ENCODE data around the gene KASH5.

The KASH5 gene

GRCh38 chr19:49421039-49421877 lies 33.2 kb downstream of the KASH5 start:
- peak; percentile 41 to 47 for DNase-seq (ENCODE audit: low read depth in 2 of 2)

- DNase-seq (ENCODE audit: low read depth in 2 of 2) = no peak
These were observed 33.8 kb downstream of the KASH5 start for GRCh38 chr19:49421878-49422202.

GRCh38 chr19:49422407-49423070 lies 34.5 kb downstream of the KASH5 start:
- peak; percentile 41 to 53 for DNase-seq (ENCODE audit: low read depth in 2 of 2)

- no peak for DNase-seq (ENCODE audit: low read depth in 2 of 2)
These were observed 35.3 kb downstream of the KASH5 start, which contains the start of gene PTH2 for GRCh38 chr19:49423071-49423984. Gene PTH2, minus strand, starts transcription at chr19:49423441. Its CDS starts 102 bp downstream, at chr19:49423339.

- no peak for DNase-seq (ENCODE audit: low read depth in 2 of 2)
These were observed 35.9 kb downstream of the KASH5 start for GRCh38 chr19:49423985-49424303.

- DNase-seq (ENCODE audit: low read depth in 2 of 2) = no peak
These were observed 37.1 kb downstream of the KASH5 start, which contains the start of gene GFY for GRCh38 chr19:49425178-49425577. Gene GFY, plus strand, starts transcription at chr19:49425388. Its CDS starts 1,043 bp downstream, at chr19:49426431.

GRCh38 chr19:49425922-49426592 lies 38.0 kb downstream of the KASH5 start:
- peak in 1 of 2 donors; percentile 42 for DNase-seq (ENCODE audit: low read depth in 2 of 2)

GRCh38 chr19:49427339-49427738 lies 39.3 kb downstream of the KASH5 start:
- no peak for DNase-seq (ENCODE audit: low read depth in 2 of 2)

- DNase-seq (ENCODE audit: low read depth in 2 of 2) = no peak
These were observed 40.0 kb downstream of the KASH5 start for GRCh38 chr19:49427855-49428546.

- DNase-seq (ENCODE audit: low read depth in 2 of 2) = no peak
These were observed 40.8 kb downstream of the KASH5 start for GRCh38 chr19:49428547-49429451.

GRCh38 chr19:49430172-49430677 lies 42.2 kb downstream of the KASH5 start:
- no peak for DNase-seq (ENCODE audit: low read depth in 2 of 2)

- DNase-seq (ENCODE audit: low read depth in 2 of 2) = no peak
These were observed 42.8 kb downstream of the KASH5 start for GRCh38 chr19:49430678-49431329.

GRCh38 chr19:49431330-49431749 lies 43.3 kb downstream of the KASH5 start:
- no peak for DNase-seq (ENCODE audit: low read depth in 2 of 2)

GRCh38 chr19:49432141-49433073 lies 44.4 kb downstream of the KASH5 start:
- DNase-seq (ENCODE audit: low read depth in 2 of 2) = no peak

GRCh38 chr19:49433240-49433901 lies 45.3 kb downstream of the KASH5 start:
- no peak for DNase-seq (ENCODE audit: low read depth in 2 of 2)

GRCh38 chr19:49434907-49435583 lies 47.0 kb downstream of the KASH5 start:
- DNase-seq (ENCODE audit: low read depth in 2 of 2) = no peak

GRCh38 chr19:49435670-49436069 lies 47.6 kb downstream of the KASH5 start:
- no peak for DNase-seq (ENCODE audit: low read depth in 2 of 2)
